Pulmonary artery endothelial cell (primary cell): ENCODE data around the gene SH3D19. TPM values are rescaled to one million over a fixed set of nuclear protein-coding genes. Genes with fewer than 3 reads are reported as not detected.
A peak's percentile ranks its signal among the peaks of the same experiment; 100 is the strongest.
"Not testable (repeated sequence)": the region's sequence is repeated elsewhere in the genome, so short reads cannot be mapped to it uniquely, and the experiment has no call there.

Source experiments
- DNase-seq: peaks from one replicate; pipeline ENCODE4 v3.0.0-alpha.2; 2011; ENCODE audit warnings: low read depth, low spot score
- total RNA-seq: library from RNA; depleted of rRNA; stranded (reverse); fragments of >200 nt; gene quantifications from 2 replicates; pipeline ENCODE4 v1.2.3, GENCODE V29; 2014

The SH3D19 gene
- total RNA-seq, 1 donor from 2014 or later, result 43.0 TPM

GRCh38 chr4:151100531-151100930 is 224.9 kb downstream of the SH3D19 start:
- DNase-seq, result no peak

- no peak for DNase-seq
Measured at GRCh38 chr4:151099976-151100417, 225.4 kb downstream of the SH3D19 start.

- peak; percentile 94 for DNase-seq
Measured at GRCh38 chr4:151099229-151099975, 226.0 kb downstream of the SH3D19 start, which contains the start of gene RPS3A. RPS3A (plus strand) TSS chr4:151099628; CDS start chr4:151099653, 25 bp downstream.

GRCh38 chr4:151098979-151099228 is 226.5 kb downstream of the SH3D19 start:
- no peak for DNase-seq

GRCh38 chr4:151097759-151098158 is 227.6 kb downstream of the SH3D19 start:
- DNase-seq, result no peak

GRCh38 chr4:151095142-151095541 is 230.3 kb downstream of the SH3D19 start:
- DNase-seq, result no peak

- DNase-seq, result no peak
Measured at GRCh38 chr4:151094290-151094751, 231.1 kb downstream of the SH3D19 start.

- DNase-seq, result no peak
Measured at GRCh38 chr4:151093203-151093602, 232.2 kb downstream of the SH3D19 start.

GRCh38 chr4:151092488-151092887 is 232.9 kb downstream of the SH3D19 start:
- DNase-seq, result no peak

- DNase-seq, result no peak
Measured at GRCh38 chr4:151091047-151091446, 234.4 kb downstream of the SH3D19 start.

- no peak for DNase-seq
Measured at GRCh38 chr4:151087467-151087866, 237.9 kb downstream of the SH3D19 start.

- DNase-seq, result not testable (repeated sequence)
Measured at GRCh38 chr4:151077978-151078377, 247.4 kb downstream of the SH3D19 start.

GRCh38 chr4:151074416-151074916 is 250.9 kb downstream of the SH3D19 start:
- DNase-seq, result no peak

Other genes starting within 250 kb of the SH3D19 start
- 1,655 and 2,296 TPM in 2 replicates for gene RPS3A, start 226.0 kb downstream of the SH3D19 start, total RNA-seq
- not detected in 2 replicates for gene PRSS48, start 48.4 kb downstream of the SH3D19 start, total RNA-seq
- 0.42 and 0.59 TPM in 2 replicates for gene FHIP1A, start 83.6 kb upstream of the SH3D19 start, total RNA-seq